SJSA1 (cell line): ENCODE measurements around the gene C5orf15. TPM values are rescaled to one million over a fixed set of nuclear protein-coding genes. Genes with fewer than 3 reads are reported as not detected.

Experiments
- DNase-seq, 2 experiments: peaks; one replicate each; pipeline ENCODE4 v3.0.0-alpha.2; 2015 to 2020; ENCODE audit warnings: low spot score in 2 of 2, low read depth in 1 of 2
- H3K27ac ChIP-seq: fragments of 250-450 bp; sonication (Bioruptor Pico); 2 replicates; pipeline ENCODE4 v1.5.1; 2020; ENCODE audit warnings: mild to moderate bottlenecking, moderate library complexity
- H3K27me3 ChIP-seq: fragments of 250-450 bp; sonication (Bioruptor Pico); replicated peaks from 2 replicates; pipeline ENCODE4 v1.5.1; 2020; ENCODE audit warnings: mild to moderate bottlenecking, moderate library complexity
- H3K36me3 ChIP-seq: fragments of 250-450 bp; sonication (Bioruptor Pico); 2 replicates; pipeline ENCODE4 v1.5.1; 2020; ENCODE audit warnings: mild to moderate bottlenecking
- H3K4me1 ChIP-seq: fragments of 250-450 bp; sonication (Bioruptor Pico); replicated peaks from 2 replicates; pipeline ENCODE4 v1.6.1; 2021; ENCODE audit warnings: mild to moderate bottlenecking
- H3K4me3 ChIP-seq: fragments of 250-450 bp; sonication (Bioruptor Pico); 2 replicates; pipeline ENCODE4 v1.5.1; 2020; ENCODE audit warnings: mild to moderate bottlenecking
- H3K9me3 ChIP-seq: fragments of 250-450 bp; sonication (Bioruptor Pico); replicated peaks from 2 replicates; pipeline ENCODE4 v1.5.1; 2020; ENCODE audit warnings: mild to moderate bottlenecking
- total RNA-seq: library from RNA; depleted of rRNA; stranded (reverse); fragments of >200 nt; shearing (Covaris generic); gene quantifications from 2 replicates; pipeline ENCODE4 v1.2.3, GENCODE V29; 2014

Gene C5orf15
- total RNA-seq, 1 experiment from 2014 or later, result 198 TPM

GRCh38 chr5:133924221-133924920 is 44.1 kb downstream of the C5orf15 start:
- no peaks in the 10 kb centered on the region; the same call in 1 of the 2 replicates for H3K27me3 ChIP-seq
- DNase-seq, result no peak
- no peak overlapping the region for H3K4me3 ChIP-seq
- no peaks in the 10 kb centered on the region for H3K9me3 ChIP-seq
- H3K27ac ChIP-seq, result no peak overlapping the region
- no peaks in the 10 kb centered on the region for H3K4me1 ChIP-seq
- H3K36me3 ChIP-seq, result no peaks in the 10 kb centered on the region

GRCh38 chr5:133921979-133922378 is 46.4 kb downstream of the C5orf15 start:
- Histone ChIP-seq H3K4me3 (no peak overlapping the region), H3K4me1 (no peaks in the 10 kb centered on the region), H3K36me3 (no peaks in the 10 kb centered on the region), H3K9me3 (no peaks in the 10 kb centered on the region), H3K27ac (no peak overlapping the region), H3K27me3 (no peaks in the 10 kb centered on the region; the same call in 1 of the 2 replicates)
- no peak for DNase-seq

- peaks cover 1% of the 10 kb centered on the region for H3K27me3 ChIP-seq
- H3K4me1 ChIP-seq, result no peaks in the 10 kb centered on the region
- no peaks in the 10 kb centered on the region for H3K9me3 ChIP-seq
- H3K4me3 ChIP-seq, result no peak overlapping the region
- H3K27ac ChIP-seq, result no peak overlapping the region
- no peak for DNase-seq
- H3K36me3 ChIP-seq, result no peaks in the 10 kb centered on the region
Observed at GRCh38 chr5:133921069-133921468, 47.4 kb downstream of the C5orf15 start.

GRCh38 chr5:133919148-133920136 is 49.0 kb downstream of the C5orf15 start:
- no peaks in the 10 kb centered on the region for H3K9me3 ChIP-seq
- H3K4me3 ChIP-seq, result no peak overlapping the region
- peaks cover 6% of the 10 kb centered on the region for H3K27me3 ChIP-seq
- H3K36me3 ChIP-seq, result no peaks in the 10 kb centered on the region
- H3K27ac ChIP-seq, result no peak overlapping the region
- no peak for DNase-seq
- H3K4me1 ChIP-seq, result no peaks in the 10 kb centered on the region

GRCh38 chr5:133918731-133919130 is 49.7 kb downstream of the C5orf15 start:
- no peaks in the 10 kb centered on the region for H3K36me3 ChIP-seq
- no peaks in the 10 kb centered on the region for H3K9me3 ChIP-seq
- H3K27me3 ChIP-seq, result peaks cover 6% of the 10 kb centered on the region
- no peaks in the 10 kb centered on the region for H3K4me1 ChIP-seq
- H3K4me3 ChIP-seq, result no peak overlapping the region
- no peak for DNase-seq
- no peak overlapping the region for H3K27ac ChIP-seq

- no peaks in the 10 kb centered on the region for H3K36me3 ChIP-seq
- H3K27ac ChIP-seq, result no peak overlapping the region
- H3K27me3 ChIP-seq, result peaks cover 6% of the 10 kb centered on the region
- H3K4me1 ChIP-seq, result no peaks in the 10 kb centered on the region
- no peak overlapping the region for H3K4me3 ChIP-seq
- DNase-seq, result no peak
- H3K9me3 ChIP-seq, result no peaks in the 10 kb centered on the region
Observed at GRCh38 chr5:133918316-133918715, 50.1 kb downstream of the C5orf15 start.

GRCh38 chr5:133917785-133918184 is 50.6 kb downstream of the C5orf15 start:
- H3K36me3 ChIP-seq, result no peaks in the 10 kb centered on the region
- no peaks in the 10 kb centered on the region for H3K4me1 ChIP-seq
- H3K27me3 ChIP-seq, result peaks cover 6% of the 10 kb centered on the region
- H3K9me3 ChIP-seq, result no peaks in the 10 kb centered on the region
- DNase-seq, result no peak
- H3K4me3 ChIP-seq, result no peak overlapping the region
- H3K27ac ChIP-seq, result no peak overlapping the region

GRCh38 chr5:133916914-133917313 is 51.5 kb downstream of the C5orf15 start:
- H3K27me3 ChIP-seq, result peaks cover 6% of the 10 kb centered on the region
- no peak overlapping the region for H3K27ac ChIP-seq
- no peaks in the 10 kb centered on the region for H3K4me1 ChIP-seq

GRCh38 chr5:133916479-133916878 is 51.9 kb downstream of the C5orf15 start:
- no peaks in the 10 kb centered on the region for H3K36me3 ChIP-seq
- no peak overlapping the region for H3K27ac ChIP-seq
- H3K4me1 ChIP-seq, result no peaks in the 10 kb centered on the region
- H3K27me3 ChIP-seq, result peaks cover 6% of the 10 kb centered on the region
- no peak for DNase-seq
- H3K4me3 ChIP-seq, result no peak overlapping the region
- H3K9me3 ChIP-seq, result no peaks in the 10 kb centered on the region

More at GRCh38 chr5:133916914-133917313, 51.5 kb downstream of the C5orf15 start:
- Histone ChIP-seq H3K9me3 (no peaks in the 10 kb centered on the region), H3K4me3 (no peak overlapping the region), H3K36me3 (no peaks in the 10 kb centered on the region)
- DNase-seq, result no peak

GRCh38 chr5:133914434-133914833 is 54.0 kb downstream of the C5orf15 start:
- H3K4me1 ChIP-seq, result no peaks in the 10 kb centered on the region
- H3K36me3 ChIP-seq, result no peaks in the 10 kb centered on the region
- no peak for DNase-seq
- H3K9me3 ChIP-seq, result no peaks in the 10 kb centered on the region
- H3K4me3 ChIP-seq, result no peak overlapping the region
- peaks cover 6% of the 10 kb centered on the region for H3K27me3 ChIP-seq
- no peak overlapping the region for H3K27ac ChIP-seq

- H3K9me3 ChIP-seq, result no peaks in the 10 kb centered on the region
Observed at GRCh38 chr5:133913413-133914155, 54.8 kb downstream of the C5orf15 start.

GRCh38 chr5:133912951-133913350 is 55.5 kb downstream of the C5orf15 start:
- Histone ChIP-seq H3K27me3 (peaks cover 6% of the 10 kb centered on the region), H3K9me3 (no peaks in the 10 kb centered on the region), H3K27ac (no peak overlapping the region), H3K4me3 (no peak overlapping the region), H3K36me3 (no peaks in the 10 kb centered on the region), H3K4me1 (no peaks in the 10 kb centered on the region)
- no peak for DNase-seq

More at GRCh38 chr5:133913413-133914155, 54.8 kb downstream of the C5orf15 start:
- H3K27me3 ChIP-seq, result peaks cover 6% of the 10 kb centered on the region
- no peaks in the 10 kb centered on the region for H3K36me3 ChIP-seq
- no peaks in the 10 kb centered on the region for H3K4me1 ChIP-seq
- no peak overlapping the region for H3K4me3 ChIP-seq
- H3K27ac ChIP-seq, result no peak overlapping the region
- DNase-seq, result no peak

- Histone ChIP-seq H3K36me3 (no peaks in the 10 kb centered on the region), H3K9me3 (no peaks in the 10 kb centered on the region), H3K4me3 (no peak overlapping the region), H3K27ac (no peak overlapping the region), H3K27me3 (no peaks in the 10 kb centered on the region; the same call in 1 of the 2 replicates), H3K4me1 (no peaks in the 10 kb centered on the region)
- DNase-seq, result no peak
Observed at GRCh38 chr5:133910571-133910970, 57.9 kb downstream of the C5orf15 start.
